Effector memory CD8-positive, alpha-beta T cell (primary cell): ENCODE results near the gene UNC119.
"Not testable (repeated sequence)": the region's sequence is repeated elsewhere in the genome, so short reads cannot be mapped to it uniquely, and the experiment has no call there.

Source experiments
- ATAC-seq: fragments of 150-1000 bp; cut with Tn5 transposase; replicated peaks from 2 replicates; pipeline ENCODE4 v1.10.0; 2021; ENCODE audit warnings: mild to moderate bottlenecking, moderate library complexity
- DNase-seq, 3 experiments: peaks; one replicate each; pipeline ENCODE4 v3.0.0; 2021
- H3K27ac Mint-ChIP-seq, 2 donors: one replicate each; pipeline ENCODE4 v1.8.0; 2022; ENCODE audit warnings: mild to moderate bottlenecking in 2 of 2, mixed read lengths in 2 of 2, moderate library complexity in 2 of 2
- H3K27me3 Mint-ChIP-seq, 2 donors: one replicate each; pipeline ENCODE4 v1.8.0; 2022; ENCODE audit warnings: mixed read lengths in 2 of 2
- H3K36me3 Mint-ChIP-seq: one replicate; pipeline ENCODE4 v1.8.0; 2022; ENCODE audit warnings: mild to moderate bottlenecking, moderate library complexity, mixed read lengths; ENCODE audit not compliant: insufficient read depth
- H3K4me1 Mint-ChIP-seq, 2 donors: one replicate each; pipeline ENCODE4 v1.8.0; 2022; ENCODE audit warnings: low read depth in 2 of 2, mixed read lengths in 2 of 2
- H3K4me3 Mint-ChIP-seq, 2 donors: one replicate each; pipeline ENCODE4 v1.8.0; 2022; ENCODE audit warnings: mild to moderate bottlenecking in 2 of 2, mixed read lengths in 2 of 2, moderate library complexity in 2 of 2
- H3K9me3 Mint-ChIP-seq, 2 donors: one replicate each; pipeline ENCODE4 v1.8.0; 2022; ENCODE audit warnings: mixed read lengths in 2 of 2

The UNC119 gene

GRCh38 chr17:28529013-28529400 is 23.4 kb downstream of the UNC119 start:
- Mint-ChIP-seq H3K36me3 (no peaks in the 10 kb centered on the region), H3K27ac (no peak overlapping the region), H3K27me3 (peaks cover 5 to 15% of the 10 kb centered on the region in 2 donors), H3K9me3 (no peaks in the 10 kb centered on the region), H3K4me1 (no peaks in the 10 kb centered on the region), H3K4me3 (no peak overlapping the region)
- DNase-seq, result no peak
- ATAC-seq, result no peak

DNA sequence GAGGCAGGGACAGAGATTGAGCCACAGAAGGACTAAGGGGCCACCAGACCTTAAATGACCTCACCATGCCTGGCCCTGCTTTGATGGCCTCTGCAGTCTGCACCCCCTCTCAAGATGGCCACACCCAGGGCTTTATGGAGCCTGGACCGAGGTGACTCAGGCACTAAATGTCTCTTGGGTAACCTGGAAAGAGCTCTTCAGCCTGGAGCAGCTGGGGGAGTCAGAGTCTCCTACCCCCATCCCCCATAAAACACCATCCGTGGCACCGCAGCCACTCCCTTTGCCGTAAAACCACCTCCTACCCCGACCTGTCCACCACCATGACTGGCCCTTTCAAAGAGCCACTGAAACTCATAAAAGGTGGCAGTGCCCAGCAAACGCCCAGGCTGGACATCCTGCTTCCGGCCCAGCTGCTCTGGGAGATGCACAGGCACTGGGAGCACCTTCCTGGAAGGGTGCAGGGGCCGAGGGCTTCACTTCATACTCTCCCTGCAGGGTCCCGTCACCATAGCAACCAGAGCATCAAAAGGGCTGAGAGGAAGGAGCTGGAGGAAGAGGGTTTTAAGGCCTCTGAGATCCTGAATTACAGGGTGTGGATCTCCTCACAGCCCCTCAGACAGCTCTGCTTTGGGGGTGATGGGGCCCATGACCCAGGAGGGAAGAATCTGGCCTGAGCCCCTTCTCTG is 24.0 kb downstream of the UNC119 start:
- no peak overlapping the region for H3K4me3 Mint-ChIP-seq
- no peaks in the 10 kb centered on the region for H3K36me3 Mint-ChIP-seq
- no peak for ATAC-seq
- peaks cover 5 to 15% of the 10 kb centered on the region in 2 donors for H3K27me3 Mint-ChIP-seq
- no peak for DNase-seq
- H3K4me1 Mint-ChIP-seq, result no peaks in the 10 kb centered on the region
- H3K27ac Mint-ChIP-seq, result no peak overlapping the region
- H3K9me3 Mint-ChIP-seq, result no peaks in the 10 kb centered on the region

DNA sequence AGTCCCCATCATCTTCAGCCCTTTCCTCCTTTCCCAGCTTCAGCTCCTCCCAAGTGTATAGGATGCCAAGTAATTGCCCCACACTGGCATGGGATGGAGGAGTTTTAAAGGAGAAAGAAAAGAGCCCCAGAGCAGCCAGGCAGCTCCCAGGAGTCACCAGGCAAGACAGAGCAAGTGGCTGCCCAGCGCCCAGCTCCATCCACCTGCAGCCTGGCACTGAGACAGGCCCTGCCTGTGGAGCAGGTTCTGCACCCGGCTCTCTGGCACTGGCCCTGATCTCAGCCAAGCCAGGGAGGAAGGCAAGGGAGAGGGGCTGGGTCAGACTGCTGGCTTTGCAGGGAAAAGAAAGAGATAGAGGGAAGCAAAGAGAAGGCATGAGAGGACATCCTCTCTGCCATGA is 24.6 kb downstream of the UNC119 start:
- no peaks in the 10 kb centered on the region for H3K9me3 Mint-ChIP-seq
- peaks cover 5 to 15% of the 10 kb centered on the region in 2 donors for H3K27me3 Mint-ChIP-seq
- DNase-seq (no peak), ATAC-seq (no peak)
- H3K4me1 Mint-ChIP-seq, result no peaks in the 10 kb centered on the region
- no peak overlapping the region for H3K27ac Mint-ChIP-seq
- no peak overlapping the region for H3K4me3 Mint-ChIP-seq
- no peaks in the 10 kb centered on the region for H3K36me3 Mint-ChIP-seq

DNA sequence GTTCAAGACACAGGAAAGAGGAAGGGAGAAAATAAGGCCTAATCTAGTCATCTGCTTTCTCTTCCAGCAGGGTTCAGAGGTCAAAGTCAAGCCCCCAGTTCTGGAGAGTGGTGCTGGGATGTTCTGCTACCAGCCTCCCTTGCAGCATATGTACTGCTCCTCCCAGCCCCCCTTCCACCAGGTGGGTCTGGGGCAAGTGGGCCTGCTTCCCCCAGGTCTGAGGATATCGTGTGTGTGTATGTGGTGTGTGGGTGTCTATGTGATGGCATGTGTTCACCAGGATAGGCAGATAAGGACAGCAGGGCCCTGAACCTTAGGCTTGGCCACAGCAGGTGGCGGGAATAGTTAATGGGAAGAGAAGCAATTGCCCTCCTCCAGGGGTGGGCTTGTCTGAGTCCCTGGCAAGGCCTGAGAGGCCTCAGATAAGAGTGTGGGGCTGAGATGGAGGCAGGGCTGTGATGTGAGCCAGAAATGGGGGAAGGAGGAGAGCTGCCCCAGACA is 25.2 kb downstream of the UNC119 start:
- Mint-ChIP-seq H3K9me3 (no peaks in the 10 kb centered on the region), H3K27ac (no peak overlapping the region), H3K4me3 (no peak overlapping the region), H3K27me3 (peaks cover 5 to 15% of the 10 kb centered on the region in 2 donors), H3K4me1 (no peaks in the 10 kb centered on the region), H3K36me3 (no peaks in the 10 kb centered on the region)
- no peak for ATAC-seq
- DNase-seq, result no peak

- no peaks in the 10 kb centered on the region for H3K9me3 Mint-ChIP-seq
- DNase-seq, result no peak
- peaks cover under 1 to 9% of the 10 kb centered on the region in 2 donors for H3K27me3 Mint-ChIP-seq
- no peaks in the 10 kb centered on the region for H3K36me3 Mint-ChIP-seq
- no peak overlapping the region for H3K27ac Mint-ChIP-seq
- no peak overlapping the region for H3K4me3 Mint-ChIP-seq
- no peak for ATAC-seq
- H3K4me1 Mint-ChIP-seq, result no peaks in the 10 kb centered on the region
Observed at GRCh38 chr17:28526381-28526780, 26.0 kb downstream of the UNC119 start.

- no peak for DNase-seq
- H3K4me3 Mint-ChIP-seq, result no peak overlapping the region
- H3K27ac Mint-ChIP-seq, result peak overlapping the region in 1 of 2 donors; percentile 35
- H3K36me3 Mint-ChIP-seq, result no peaks in the 10 kb centered on the region
- no peak for ATAC-seq
- H3K9me3 Mint-ChIP-seq, result no peaks in the 10 kb centered on the region
- no peaks in the 10 kb centered on the region for H3K4me1 Mint-ChIP-seq
- H3K27me3 Mint-ChIP-seq, result no peaks in the 10 kb centered on the region
Observed at GRCh38 chr17:28524476-28525424, 27.7 kb downstream of the UNC119 start.

GRCh38 chr17:28523876-28524275 is 28.5 kb downstream of the UNC119 start:
- Mint-ChIP-seq H3K4me3 (no peak overlapping the region), H3K27me3 (peaks cover 2% of the 10 kb centered on the region in 2 donors), H3K9me3 (no peaks in the 10 kb centered on the region), H3K27ac (peak overlapping the region in 1 of 2 donors; percentile 13), H3K36me3 (no peaks in the 10 kb centered on the region), H3K4me1 (no peaks in the 10 kb centered on the region)
- DNase-seq (no peak), ATAC-seq (no peak)

DNA sequence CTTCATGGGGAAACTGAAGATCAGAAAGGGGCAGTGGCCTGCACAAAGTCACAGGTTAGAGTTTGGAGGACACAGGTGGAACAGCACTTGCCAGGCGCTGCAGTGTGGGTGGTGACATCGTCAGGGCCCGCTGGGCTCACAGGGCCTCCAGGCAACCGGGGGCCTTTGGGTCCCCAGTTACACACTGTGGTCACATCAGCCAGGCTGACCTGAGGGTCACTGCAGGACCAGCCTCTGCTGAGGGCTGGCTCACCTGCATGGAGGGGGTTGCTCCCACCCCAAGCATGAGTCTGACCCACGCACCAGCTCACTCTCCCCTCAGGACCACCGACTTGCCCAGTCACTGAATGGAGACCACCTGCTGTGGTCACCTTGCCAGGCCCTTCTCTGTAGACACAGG is 29.2 kb downstream of the UNC119 start:
- ATAC-seq (no peak), DNase-seq (no peak)
- Mint-ChIP-seq H3K4me3 (no peak overlapping the region), H3K27me3 (peaks cover 4 to 6% of the 10 kb centered on the region in 2 donors), H3K36me3 (peaks cover 4% of the 10 kb centered on the region), H3K4me1 (no peaks in the 10 kb centered on the region), H3K27ac (peak overlapping the region in 1 of 2 donors; percentile 13), H3K9me3 (no peaks in the 10 kb centered on the region)

GRCh38 chr17:28522281-28522680 is 30.1 kb downstream of the UNC119 start:
- peak overlapping the region in 1 of 2 donors; percentile 31 for H3K27ac Mint-ChIP-seq
- not testable (repeated sequence) for H3K4me3 Mint-ChIP-seq, H3K4me1 Mint-ChIP-seq, H3K27me3 Mint-ChIP-seq, DNase-seq, H3K9me3 Mint-ChIP-seq, ATAC-seq, H3K36me3 Mint-ChIP-seq

GRCh38 chr17:28521311-28522085 is 30.9 kb downstream of the UNC119 start:
- no peaks in the 10 kb centered on the region for H3K9me3 Mint-ChIP-seq
- no peak for ATAC-seq
- H3K4me3 Mint-ChIP-seq, result no peak overlapping the region

DNA sequence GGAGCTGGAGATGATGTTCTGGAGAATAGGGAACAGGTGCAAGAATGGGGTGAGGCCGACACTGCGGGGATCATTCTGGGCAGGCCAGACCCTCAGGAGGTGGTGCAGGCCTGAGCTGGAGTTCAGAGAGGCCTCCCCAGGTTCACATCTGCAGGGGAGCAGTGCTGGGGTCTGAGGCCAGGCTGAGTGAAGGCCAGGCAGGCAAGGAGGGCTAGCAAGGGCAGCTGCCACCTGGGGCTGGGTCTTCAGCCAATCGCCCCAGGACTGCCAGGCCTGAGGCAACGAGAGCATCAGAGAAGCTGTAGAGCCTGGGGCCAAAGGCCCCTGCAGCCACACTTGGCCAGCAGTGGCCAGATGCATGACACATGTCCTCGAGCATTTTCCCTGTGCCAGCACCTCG is 31.7 kb downstream of the UNC119 start:
- H3K4me3 Mint-ChIP-seq, result no peak overlapping the region
- no peak overlapping the region for H3K27ac Mint-ChIP-seq
- peaks cover 7% of the 10 kb centered on the region for H3K36me3 Mint-ChIP-seq
- no peaks in the 10 kb centered on the region for H3K9me3 Mint-ChIP-seq
- no peaks in the 10 kb centered on the region for H3K4me1 Mint-ChIP-seq
- ATAC-seq (no peak), DNase-seq (no peak)
- H3K27me3 Mint-ChIP-seq, result peaks cover 4 to 6% of the 10 kb centered on the region in 2 donors

More at GRCh38 chr17:28521311-28522085, 30.9 kb downstream of the UNC119 start:
- Mint-ChIP-seq H3K27me3 (peaks cover 4 to 6% of the 10 kb centered on the region in 2 donors), H3K36me3 (peaks cover 4% of the 10 kb centered on the region), H3K27ac (peak overlapping the region in 1 of 2 donors; percentile 31), H3K4me1 (no peaks in the 10 kb centered on the region)
- no peak for DNase-seq

DNA sequence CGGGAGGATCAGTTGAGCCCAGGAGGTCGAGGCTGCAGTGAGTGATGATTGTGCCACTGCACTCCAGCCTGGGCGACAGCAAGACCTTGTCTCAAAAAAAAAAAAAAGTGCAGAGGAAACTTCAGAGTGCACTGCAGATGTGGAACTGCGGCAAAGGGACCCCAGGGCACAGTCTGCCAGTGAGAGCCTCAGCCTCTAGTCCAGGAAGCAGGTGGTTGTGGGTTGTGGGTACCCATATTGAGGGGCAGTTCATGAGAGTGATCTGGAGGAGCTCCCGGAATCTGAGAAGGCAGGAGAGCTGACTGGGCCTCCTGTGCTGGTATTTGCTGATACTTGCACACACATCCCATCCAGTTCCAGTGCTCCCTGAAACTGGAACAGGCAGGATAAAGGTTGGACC is 33.2 kb downstream of the UNC119 start:
- no peaks in the 10 kb centered on the region for H3K4me1 Mint-ChIP-seq
- H3K27ac Mint-ChIP-seq, result no peak overlapping the region
- peaks cover 4 to 6% of the 10 kb centered on the region in 2 donors for H3K27me3 Mint-ChIP-seq
- H3K9me3 Mint-ChIP-seq, result no peaks in the 10 kb centered on the region
- no peak overlapping the region for H3K4me3 Mint-ChIP-seq
- ATAC-seq, result no peak
- DNase-seq, result no peak
- H3K36me3 Mint-ChIP-seq, result peaks cover 7% of the 10 kb centered on the region

GRCh38 chr17:28518578-28518977 is 33.8 kb downstream of the UNC119 start:
- H3K4me1 Mint-ChIP-seq, result no peaks in the 10 kb centered on the region
- H3K4me3 Mint-ChIP-seq, result no peak overlapping the region
- peaks cover 9 to 12% of the 10 kb centered on the region in 2 donors for H3K27me3 Mint-ChIP-seq
- H3K9me3 Mint-ChIP-seq, result no peaks in the 10 kb centered on the region
- peaks cover 7% of the 10 kb centered on the region for H3K36me3 Mint-ChIP-seq
- H3K27ac Mint-ChIP-seq, result no peak overlapping the region
- DNase-seq (no peak), ATAC-seq (no peak)
